GM12891 (cell line): Measurements from ENCODE around the gene C16orf92.

Experiments used
- PAX5 ChIP-seq: IDR thresholded peaks from 2 replicates; pipeline ENCODE4 v1.6.1; 2011; ENCODE audit warnings: low read length, moderate library complexity, mild to moderate bottlenecking; ENCODE audit not compliant: insufficient read depth, severe bottlenecking
- POLR2A ChIP-seq: IDR thresholded peaks from 2 replicates; pipeline ENCODE4 v1.6.1; 2011; ENCODE audit warnings: low read depth, low read length, control low read depth
- POLR2AphosphoS5 ChIP-seq: IDR thresholded peaks from 2 replicates; pipeline ENCODE4 v1.6.1; 2011; ENCODE audit warnings: low read depth, low read length, control low read depth
- SPI1 ChIP-seq: IDR thresholded peaks from 2 replicates; pipeline ENCODE4 v1.6.1; 2011; ENCODE audit warnings: low read depth, low read length, control low read depth
- TAF1 ChIP-seq: IDR thresholded peaks from 2 replicates; pipeline ENCODE4 v1.6.1; 2011; ENCODE audit warnings: low read depth, low read length, control low read depth

- TF ChIP-seq POLR2A, result no peak
- TF ChIP-seq TAF1, result no peak
- no peak for TF ChIP-seq POLR2AphosphoS5
- TF ChIP-seq SPI1, result no peak
- TF ChIP-seq PAX5, result no peak
Measured at GRCh38 chr16:30024451-30024850, 1.5 kb downstream of the C16orf92 start.
